ENCODE data around the gene STXBP6. TPM values are rescaled to one million over a fixed set of nuclear protein-coding genes. Genes with fewer than 3 reads are reported as not detected.
A peak's percentile ranks its signal among the peaks of the same experiment; 100 is the strongest.

The STXBP6 gene
- total and polyA plus RNA-seq, 2 of the 13 experiments (the other 11 are each of a cell fraction or from before 2014, with no cell fraction given) = 35.3 to 42.8 TPM

- peak; percentile 86; the same call in 1 of the 2 replicates for TF ChIP-seq BORCS8-MEF2B (CRISPR knock-in tag; IDR thresholded peaks at IDR 0.05)
- TF ChIP-seq MBD4 (IDR thresholded peaks at IDR 0.05; ENCODE audit: borderline replicate concordance, low read length) = no peak
- peak; percentile 98 for TF ChIP-seq TMF1 (CRISPR knock-in tag; IDR thresholded peaks at IDR 0.05; ENCODE audit: low read depth)
- no peak for TF ChIP-seq ETS1 (CRISPR knock-in tag; IDR thresholded peaks at IDR 0.05)
- peak; percentile 92 for TF ChIP-seq CCDC6 (CRISPR knock-in tag; IDR thresholded peaks at IDR 0.05)
- peak; percentile 70; the same call in 1 of the 2 replicates for TF ChIP-seq ZNF619 (CRISPR knock-in tag; IDR thresholded peaks at IDR 0.05)
- TF ChIP-seq ZNF251 (CRISPR knock-in tag; IDR thresholded peaks at IDR 0.05) = 0 out of 2 replicates have a peak, but pooled peaks have one; percentile 34
- no peak; the same call in 1 of the 2 replicates for TF ChIP-seq ZNF816 (CRISPR knock-in tag; IDR thresholded peaks at IDR 0.05; ENCODE audit: borderline replicate concordance)
- no peak for TF ChIP-seq NR2F1 (CRISPR knock-in tag; IDR thresholded peaks at IDR 0.05)
- no peak for TF ChIP-seq PBX3 (CRISPR knock-in tag; IDR thresholded peaks at IDR 0.05; ENCODE audit: borderline replicate concordance)
- no peak for TF ChIP-seq GZF1 (CRISPR knock-in tag; IDR thresholded peaks at IDR 0.05)
- TF ChIP-seq ZNF18 (CRISPR knock-in tag; IDR thresholded peaks at IDR 0.05; ENCODE audit: insufficient replicate concordance) = peak; percentile 97
- no peak for TF ChIP-seq HNRNPUL1 (IDR thresholded peaks at IDR 0.05; ENCODE audit: low read depth, low read length)
- TF ChIP-seq REXO4 (CRISPR knock-in tag; IDR thresholded peaks at IDR 0.05; ENCODE audit: borderline replicate concordance) = peak; percentile 52; the same call in 1 of the 2 replicates
- no peak for TF ChIP-seq ZNF354B (CRISPR knock-in tag; IDR thresholded peaks at IDR 0.05)
- TF ChIP-seq HOXA5 (CRISPR knock-in tag; IDR thresholded peaks at IDR 0.05) = peak; percentile 78; the same call in 1 of the 2 replicates
- peak; percentile 82; the same call in 1 of the 2 replicates for TF ChIP-seq MYPOP (CRISPR knock-in tag; IDR thresholded peaks at IDR 0.05)
- no peak for TF ChIP-seq USF2 (IDR thresholded peaks at IDR 0.05; ENCODE audit: low read depth, low read length)
- TF ChIP-seq USF2 (CRISPR knock-in tag; IDR thresholded peaks at IDR 0.05; ENCODE audit: borderline replicate concordance) = no peak; the same call in 1 of the 2 replicates
- no peak; the same call in 1 of the 2 replicates for TF ChIP-seq DR1 (CRISPR knock-in tag; IDR thresholded peaks at IDR 0.05)
- TF ChIP-seq SMARCE1 (IDR thresholded peaks at IDR 0.05; ENCODE audit: borderline replicate concordance) = no peak
- no peak for TF ChIP-seq CREB1 (IDR thresholded peaks at IDR 0.05)
- TF ChIP-seq CREB1 (CRISPR knock-in tag; IDR thresholded peaks at IDR 0.05) = no peak
These were observed at the start of gene STXBP6 (continued) for GRCh38 chr14:25049568-25050268.

Measured in HepG2 (cell line).